ENCODE data around the gene MAU2.

GRCh38 chr19:19372656-19373416 lies 52.2 kb downstream of the MAU2 start:
- TF ChIP-seq CTCF (conservative IDR thresholded peaks at IDR 0.05; ENCODE audit: low read length) (no peak), EZH2phosphoT487 (IDR thresholded peaks at IDR 0.05; ENCODE audit: borderline replicate concordance) (no peak)

Measured in Loucy (cell line).